Gastrocnemius medialis (tissue), 4 donors: Measurements from ENCODE around the gene COLEC11.

ENCODE experiments used
- CTCF ChIP-seq, 5 experiments: fragments of 450-650 bp in 3 of 5; fragments of 200-600 bp in 2 of 5; sonication (generic) in 2 of 5; IDR thresholded peaks in 4 of 5; conservative IDR thresholded peaks in 1 of 5; 1 replicate in 4 of 5; 2 replicates in 1 of 5; pipeline ENCODE4 v1.5.1; 2016 to 2019; ENCODE audit warnings: antibody characterized with exemption in 5 of 5, mild to moderate bottlenecking in 3 of 5, moderate library complexity in 3 of 5
- POLR2A ChIP-seq, 2 donors: fragments of 450-650 bp; IDR thresholded peaks; one replicate each; pipeline ENCODE4 v1.6.1; 2017; ENCODE audit warnings: antibody characterized with exemption in 2 of 2, mild to moderate bottlenecking in 2 of 2, moderate library complexity in 2 of 2

- TF ChIP-seq POLR2A (IDR thresholded peaks at IDR 0.05) = no peak
- no peak for TF ChIP-seq CTCF (IDR thresholded peaks at IDR 0.05 in 4 of 5, conservative IDR thresholded peaks at IDR 0.05 in 1 of 5)
Observed at GRCh38 chr2:3683748-3684454, 89.0 kb downstream of the COLEC11 start.
